Astrocyte of the spinal cord (primary cell): Measurements from ENCODE around the gene MGAT5.

Experiments used
- DNase-seq: peaks from one replicate; pipeline ENCODE4 v3.0.0; 2011; ENCODE audit warnings: low read depth, low spot score
- H3K4me3 ChIP-seq: 2 replicates; pipeline ENCODE4 v1.5.1; 2011; ENCODE audit warnings: low read depth, mild to moderate bottlenecking, low read length, moderate library complexity
- CTCF ChIP-seq: IDR thresholded peaks from 2 replicates; pipeline ENCODE4 v1.5.1; 2012; ENCODE audit warnings: low read depth, mild to moderate bottlenecking, low read length, inconsistent platforms
- in situ Hi-C: cut with HindIII; loops from 2 replicates; pipeline ENCODE4 v1.10.0; 2017; ENCODE audit warnings: low sequenced_read_pairs

The MGAT5 gene

GRCh38 chr2:134443814-134444480, 190.1 kb downstream of the MGAT5 start:
- in situ Hi-C loops: no loop called here
- no peak overlapping the region for H3K4me3 ChIP-seq
- no peak for TF ChIP-seq CTCF
- no peak for DNase-seq

- no peak for DNase-seq
- in situ Hi-C loops: no loop called here
- TF ChIP-seq CTCF: no peak
- no peak overlapping the region for H3K4me3 ChIP-seq
These were observed 191.2 kb downstream of the MGAT5 start for GRCh38 chr2:134445116-134445515.

DNA sequence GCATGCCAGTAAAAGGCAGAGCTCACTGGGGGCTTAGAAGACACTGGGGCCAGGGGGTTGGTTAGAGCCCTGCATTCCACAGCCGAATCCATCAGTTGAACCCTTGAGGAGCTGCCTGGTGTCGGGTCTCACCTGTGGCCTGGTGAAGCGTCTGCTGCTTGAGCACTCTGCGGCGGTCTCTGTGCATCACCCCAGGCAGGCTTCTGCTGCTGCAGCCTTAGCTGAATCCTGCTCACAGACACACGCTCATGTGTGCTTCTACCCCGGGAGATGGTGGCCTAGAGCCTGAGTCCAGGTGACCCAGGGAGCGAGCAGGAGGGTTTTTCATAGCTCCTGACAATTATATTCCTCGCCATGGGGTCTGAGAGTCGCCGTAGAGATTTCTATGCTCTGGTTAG, 192.1 kb downstream of the MGAT5 start:
- no peak for DNase-seq
- TF ChIP-seq CTCF: no peak
- in situ Hi-C loops: no loop called here
- no peak overlapping the region for H3K4me3 ChIP-seq

DNA sequence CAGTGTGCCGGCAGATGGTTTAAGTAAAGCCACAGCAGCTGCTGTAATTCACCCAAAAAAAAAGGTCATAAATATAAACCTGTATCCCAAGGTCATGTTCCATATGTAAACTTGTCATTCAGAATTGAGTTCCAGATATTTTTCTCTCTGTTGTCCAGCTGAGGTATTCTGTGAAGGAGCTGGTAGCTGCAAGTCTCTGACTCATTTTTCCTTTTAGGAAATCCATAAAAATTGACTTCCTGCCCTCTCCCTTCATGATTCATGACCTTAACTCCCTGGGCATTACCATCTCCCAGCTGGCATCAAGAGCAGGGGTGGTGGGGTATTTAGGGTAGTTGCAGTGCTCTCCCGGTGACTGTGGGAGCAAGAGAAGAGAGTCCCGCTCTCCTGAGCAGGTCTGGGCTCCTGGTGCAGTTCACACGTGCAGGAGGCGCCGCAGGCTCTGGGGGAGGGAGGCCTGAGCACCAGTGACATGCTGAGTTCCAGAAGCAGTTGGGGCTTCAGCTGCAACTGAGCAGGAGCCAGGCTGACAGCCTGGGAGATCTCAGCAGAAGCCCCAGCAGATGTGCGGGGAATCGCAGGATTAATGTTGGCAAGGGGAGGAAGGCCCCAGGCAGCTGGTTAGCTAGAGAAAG, 192.6 kb downstream of the MGAT5 start:
- TF ChIP-seq CTCF: no peak
- peak; percentile 14 for DNase-seq
- no peak overlapping the region for H3K4me3 ChIP-seq
- in situ Hi-C loops: no loop called here

DNA sequence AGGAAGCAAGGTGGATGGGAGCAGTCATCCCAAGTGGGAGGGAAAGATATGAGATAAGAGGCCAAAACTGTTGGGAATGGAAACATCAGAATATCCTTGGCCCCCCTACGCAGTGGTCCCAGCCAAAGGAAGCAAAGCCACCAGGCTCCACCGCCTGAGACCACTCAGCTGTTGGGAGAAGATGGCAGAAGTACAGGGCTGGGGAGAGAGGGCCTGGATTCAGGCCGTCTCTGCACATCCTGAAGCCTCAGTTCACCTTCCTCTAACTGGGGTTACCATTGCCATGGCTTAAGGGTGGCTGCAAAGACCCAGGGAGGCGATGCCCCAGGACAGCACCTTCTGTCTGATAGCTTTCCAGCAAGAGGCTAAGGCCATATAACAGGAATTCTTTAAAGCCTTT, 193.8 kb downstream of the MGAT5 start:
- H3K4me3 ChIP-seq: no peak overlapping the region
- TF ChIP-seq CTCF: no peak
- no peak for DNase-seq
- in situ Hi-C loops: no loop called here

DNA sequence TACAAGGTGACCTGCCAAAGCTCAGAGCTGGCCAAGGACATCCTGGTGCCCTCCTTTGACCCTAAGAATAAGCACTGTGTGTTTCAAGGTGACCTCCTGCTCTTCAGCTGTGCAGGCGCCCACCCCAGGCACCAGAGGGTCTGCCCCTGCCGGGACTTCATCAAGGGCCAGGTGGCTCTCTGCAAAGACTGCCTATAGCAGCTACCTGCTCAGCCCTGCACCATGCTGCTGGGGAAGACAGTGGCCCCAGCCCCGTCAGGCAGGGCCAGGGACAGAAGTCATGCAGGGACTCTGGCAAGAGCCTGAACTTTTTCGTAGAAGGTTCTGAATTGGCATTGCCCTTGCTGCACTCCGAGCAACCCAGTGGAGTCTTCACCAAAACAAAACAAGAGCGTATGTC, 194.8 kb downstream of the MGAT5 start:
- DNase-seq: no peak
- H3K4me3 ChIP-seq: no peak overlapping the region
- no peak for TF ChIP-seq CTCF
- in situ Hi-C loops: no loop called here

DNA sequence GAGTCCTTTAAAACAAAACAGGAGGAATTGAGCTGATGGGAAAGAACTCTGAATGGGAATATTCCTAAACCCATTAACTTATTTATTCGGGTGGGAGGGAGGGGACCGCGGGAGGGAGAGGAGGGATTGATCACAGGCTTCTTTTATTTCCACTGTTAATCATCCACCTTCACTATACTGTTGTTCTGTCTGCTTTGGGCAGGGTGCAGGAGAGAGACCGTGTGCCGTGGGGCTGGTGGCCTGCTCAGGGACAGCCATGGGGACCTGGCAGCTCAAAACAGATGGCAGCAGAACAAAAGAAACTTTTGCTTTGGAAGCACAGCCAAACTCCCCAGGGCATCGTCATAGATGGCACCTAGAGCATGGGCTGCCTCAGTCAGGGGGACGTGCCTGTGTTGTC, 195.3 kb downstream of the MGAT5 start:
- no peak for DNase-seq
- no peak overlapping the region for H3K4me3 ChIP-seq
- in situ Hi-C loops: no loop called here
- TF ChIP-seq CTCF: no peak
